HepG2 (cell line): ENCODE data around the gene EDEM1.

Experiments
- KAT2B ChIP-seq: fragments of 150-350 bp; IDR thresholded peaks from 2 replicates; pipeline ENCODE4 v1.6.1; 2014; ENCODE audit warnings: low read depth, low read length, borderline replicate concordance
- MXD4 ChIP-seq: IDR thresholded peaks from 2 replicates; pipeline ENCODE4 v1.6.1; 2016; ENCODE audit warnings: mild to moderate bottlenecking, missing biosample characterization, missing genetic modification reagents
- NCOR1 ChIP-seq: fragments of 200-600 bp; sonication (generic); IDR thresholded peaks from 2 replicates; pipeline ENCODE4 v1.7.0; 2017; ENCODE audit warnings: antibody characterized with exemption, low read length, borderline replicate concordance
- NR1H2 ChIP-seq: sonication (generic); formaldehyde crosslinking; IDR thresholded peaks from 2 replicates; pipeline ENCODE4 v1.8.1; 2022; ENCODE audit warnings: low read depth, missing genetic modification reagents, borderline replicate concordance
- PATZ1 ChIP-seq: sonication (generic); formaldehyde crosslinking; IDR thresholded peaks from 2 replicates; pipeline ENCODE4 v1.4.0; 2020; ENCODE audit warnings: missing genetic modification reagents
- REPIN1 ChIP-seq: sonication (generic); formaldehyde crosslinking; IDR thresholded peaks from 2 replicates; pipeline ENCODE4 v1.8.0; 2022; ENCODE audit warnings: missing genetic modification reagents, low read depth, mild to moderate bottlenecking, borderline replicate concordance
- TARDBP ChIP-seq: sonication (generic); formaldehyde crosslinking; IDR thresholded peaks from 2 replicates; pipeline ENCODE4 v1.8.0; 2022; ENCODE audit warnings: mild to moderate bottlenecking, missing genetic modification reagents
- ZFYVE20 ChIP-seq: sonication (generic); formaldehyde crosslinking; IDR thresholded peaks from 2 replicates; pipeline ENCODE4 v1.8.0; 2023; ENCODE audit warnings: low read depth, mild to moderate bottlenecking, moderate library complexity, missing genetic modification reagents, borderline replicate concordance
- ZNF468 ChIP-seq: sonication (generic); formaldehyde crosslinking; IDR thresholded peaks from 2 replicates; pipeline ENCODE4 v1.8.0; 2022; ENCODE audit warnings: mild to moderate bottlenecking, moderate library complexity, missing genetic modification reagents
- TF ChIP-seq, protein P1 (sequence below): sonication (generic); formaldehyde crosslinking; IDR thresholded peaks from 2 replicates; pipeline ENCODE4 v1.5.0; 2020; ENCODE audit warnings: mild to moderate bottlenecking, missing genetic modification reagents, moderate library complexity
- TF ChIP-seq, protein P2 (sequence below): sonication (generic); formaldehyde crosslinking; IDR thresholded peaks from 2 replicates; pipeline ENCODE4 v1.5.0; 2020; ENCODE audit warnings: mild to moderate bottlenecking, missing genetic modification reagents
- TF ChIP-seq, protein P3 (sequence below): sonication (generic); formaldehyde crosslinking; conservative IDR thresholded peaks from 2 replicates; pipeline ENCODE4 v1.4.0; 2020; ENCODE audit warnings: missing genetic modification reagents
- TF ChIP-seq, protein P4 (sequence below): sonication (generic); formaldehyde crosslinking; IDR thresholded peaks from 2 replicates; pipeline ENCODE4 v1.4.0; 2020; ENCODE audit warnings: mild to moderate bottlenecking, missing genetic modification reagents, borderline replicate concordance

DNA sequence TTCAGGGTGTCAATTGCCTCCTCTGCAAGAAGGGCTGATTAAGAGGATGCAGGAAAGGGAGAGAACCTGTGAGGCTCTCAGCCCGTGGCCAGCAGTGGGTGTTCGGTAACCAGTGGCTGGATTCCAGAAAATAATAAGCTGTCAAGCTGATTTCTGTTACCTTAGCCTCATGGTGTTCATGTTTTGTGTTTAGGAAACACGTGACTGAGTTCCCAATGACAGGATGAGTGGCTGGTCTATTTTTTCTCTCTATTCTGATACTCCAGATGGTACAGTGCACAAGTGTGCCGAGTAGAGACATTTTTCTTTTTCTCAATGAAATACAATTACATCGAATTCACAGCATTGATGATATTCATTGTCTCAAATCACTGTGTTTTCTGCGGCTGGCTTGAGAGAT, 43.6 kb downstream of the EDEM1 start:
- TF ChIP-seq, protein P1, sequence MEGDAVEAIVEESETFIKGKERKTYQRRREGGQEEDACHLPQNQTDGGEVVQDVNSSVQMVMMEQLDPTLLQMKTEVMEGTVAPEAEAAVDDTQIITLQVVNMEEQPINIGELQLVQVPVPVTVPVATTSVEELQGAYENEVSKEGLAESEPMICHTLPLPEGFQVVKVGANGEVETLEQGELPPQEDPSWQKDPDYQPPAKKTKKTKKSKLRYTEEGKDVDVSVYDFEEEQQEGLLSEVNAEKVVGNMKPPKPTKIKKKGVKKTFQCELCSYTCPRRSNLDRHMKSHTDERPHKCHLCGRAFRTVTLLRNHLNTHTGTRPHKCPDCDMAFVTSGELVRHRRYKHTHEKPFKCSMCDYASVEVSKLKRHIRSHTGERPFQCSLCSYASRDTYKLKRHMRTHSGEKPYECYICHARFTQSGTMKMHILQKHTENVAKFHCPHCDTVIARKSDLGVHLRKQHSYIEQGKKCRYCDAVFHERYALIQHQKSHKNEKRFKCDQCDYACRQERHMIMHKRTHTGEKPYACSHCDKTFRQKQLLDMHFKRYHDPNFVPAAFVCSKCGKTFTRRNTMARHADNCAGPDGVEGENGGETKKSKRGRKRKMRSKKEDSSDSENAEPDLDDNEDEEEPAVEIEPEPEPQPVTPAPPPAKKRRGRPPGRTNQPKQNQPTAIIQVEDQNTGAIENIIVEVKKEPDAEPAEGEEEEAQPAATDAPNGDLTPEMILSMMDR (CRISPR knock-in tag) = no peak
- TF ChIP-seq NR1H2 (CRISPR knock-in tag) (no peak), PATZ1 (CRISPR knock-in tag) (no peak), KAT2B (no peak), ZNF468 (CRISPR knock-in tag) (no peak), MXD4 (CRISPR knock-in tag) (no peak), NCOR1 (no peak), TARDBP (CRISPR knock-in tag) (no peak), REPIN1 (CRISPR knock-in tag) (no peak), ZFYVE20 (CRISPR knock-in tag) (no peak)
- TF ChIP-seq, protein P2, sequence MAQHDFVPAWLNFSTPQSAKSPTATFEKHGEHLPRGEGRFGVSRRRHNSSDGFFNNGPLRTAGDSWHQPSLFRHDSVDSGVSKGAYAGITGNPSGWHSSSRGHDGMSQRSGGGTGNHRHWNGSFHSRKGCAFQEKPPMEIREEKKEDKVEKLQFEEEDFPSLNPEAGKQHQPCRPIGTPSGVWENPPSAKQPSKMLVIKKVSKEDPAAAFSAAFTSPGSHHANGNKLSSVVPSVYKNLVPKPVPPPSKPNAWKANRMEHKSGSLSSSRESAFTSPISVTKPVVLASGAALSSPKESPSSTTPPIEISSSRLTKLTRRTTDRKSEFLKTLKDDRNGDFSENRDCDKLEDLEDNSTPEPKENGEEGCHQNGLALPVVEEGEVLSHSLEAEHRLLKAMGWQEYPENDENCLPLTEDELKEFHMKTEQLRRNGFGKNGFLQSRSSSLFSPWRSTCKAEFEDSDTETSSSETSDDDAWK (CRISPR knock-in tag) = no peak
- TF ChIP-seq, protein P3, sequence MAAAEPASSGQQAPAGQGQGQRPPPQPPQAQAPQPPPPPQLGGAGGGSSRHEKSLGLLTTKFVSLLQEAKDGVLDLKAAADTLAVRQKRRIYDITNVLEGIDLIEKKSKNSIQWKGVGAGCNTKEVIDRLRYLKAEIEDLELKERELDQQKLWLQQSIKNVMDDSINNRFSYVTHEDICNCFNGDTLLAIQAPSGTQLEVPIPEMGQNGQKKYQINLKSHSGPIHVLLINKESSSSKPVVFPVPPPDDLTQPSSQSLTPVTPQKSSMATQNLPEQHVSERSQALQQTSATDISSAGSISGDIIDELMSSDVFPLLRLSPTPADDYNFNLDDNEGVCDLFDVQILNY (CRISPR knock-in tag) = no peak
- TF ChIP-seq, protein P4, sequence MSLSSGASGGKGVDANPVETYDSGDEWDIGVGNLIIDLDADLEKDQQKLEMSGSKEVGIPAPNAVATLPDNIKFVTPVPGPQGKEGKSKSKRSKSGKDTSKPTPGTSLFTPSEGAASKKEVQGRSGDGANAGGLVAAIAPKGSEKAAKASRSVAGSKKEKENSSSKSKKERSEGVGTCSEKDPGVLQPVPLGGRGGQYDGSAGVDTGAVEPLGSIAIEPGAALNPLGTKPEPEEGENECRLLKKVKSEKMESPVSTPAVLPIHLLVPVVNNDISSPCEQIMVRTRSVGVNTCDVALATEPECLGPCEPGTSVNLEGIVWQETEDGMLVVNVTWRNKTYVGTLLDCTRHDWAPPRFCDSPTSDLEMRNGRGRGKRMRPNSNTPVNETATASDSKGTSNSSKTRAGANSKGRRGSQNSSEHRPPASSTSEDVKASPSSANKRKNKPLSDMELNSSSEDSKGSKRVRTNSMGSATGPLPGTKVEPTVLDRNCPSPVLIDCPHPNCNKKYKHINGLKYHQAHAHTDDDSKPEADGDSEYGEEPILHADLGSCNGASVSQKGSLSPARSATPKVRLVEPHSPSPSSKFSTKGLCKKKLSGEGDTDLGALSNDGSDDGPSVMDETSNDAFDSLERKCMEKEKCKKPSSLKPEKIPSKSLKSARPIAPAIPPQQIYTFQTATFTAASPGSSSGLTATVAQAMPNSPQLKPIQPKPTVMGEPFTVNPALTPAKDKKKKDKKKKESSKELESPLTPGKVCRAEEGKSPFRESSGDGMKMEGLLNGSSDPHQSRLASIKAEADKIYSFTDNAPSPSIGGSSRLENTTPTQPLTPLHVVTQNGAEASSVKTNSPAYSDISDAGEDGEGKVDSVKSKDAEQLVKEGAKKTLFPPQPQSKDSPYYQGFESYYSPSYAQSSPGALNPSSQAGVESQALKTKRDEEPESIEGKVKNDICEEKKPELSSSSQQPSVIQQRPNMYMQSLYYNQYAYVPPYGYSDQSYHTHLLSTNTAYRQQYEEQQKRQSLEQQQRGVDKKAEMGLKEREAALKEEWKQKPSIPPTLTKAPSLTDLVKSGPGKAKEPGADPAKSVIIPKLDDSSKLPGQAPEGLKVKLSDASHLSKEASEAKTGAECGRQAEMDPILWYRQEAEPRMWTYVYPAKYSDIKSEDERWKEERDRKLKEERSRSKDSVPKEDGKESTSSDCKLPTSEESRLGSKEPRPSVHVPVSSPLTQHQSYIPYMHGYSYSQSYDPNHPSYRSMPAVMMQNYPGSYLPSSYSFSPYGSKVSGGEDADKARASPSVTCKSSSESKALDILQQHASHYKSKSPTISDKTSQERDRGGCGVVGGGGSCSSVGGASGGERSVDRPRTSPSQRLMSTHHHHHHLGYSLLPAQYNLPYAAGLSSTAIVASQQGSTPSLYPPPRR (CRISPR knock-in tag) = no peak
